ENCODE data around the gene ZNF107. TPM values are rescaled to one million over a fixed set of nuclear protein-coding genes. Genes with fewer than 3 reads are reported as not detected.
A peak's percentile ranks its signal among the peaks of the same experiment; 100 is the strongest.

Gene ZNF107
- total RNA-seq, 2 experiments from 2014 or later, result 68.9 to 92.2 TPM

GRCh38 chr7:64634406-64635062 lies 31.4 kb upstream of the ZNF107 start:
- no peaks in the 10 kb centered on the region for H3K9me2 ChIP-seq (ENCODE audit: insufficient read depth, low read length)
- no peak for DNase-seq (ENCODE audit: low spot score)
- POLR2A ChIA-PET, result interaction anchor here (0.7 kb wide), 1 partner anchor 359 kb away, joined by 3 read pairs; no protein-coding TSS in a partner anchor
- H3K79me2 ChIP-seq (ENCODE audit: insufficient read depth, low read depth, low read length), result no peaks in the 10 kb centered on the region
- no TSS peak for BruUV-seq (replicated peaks)
- H2AFZ ChIP-seq (ENCODE audit: low read length), result no peak overlapping the region
- TF ChIP-seq, protein P1, sequence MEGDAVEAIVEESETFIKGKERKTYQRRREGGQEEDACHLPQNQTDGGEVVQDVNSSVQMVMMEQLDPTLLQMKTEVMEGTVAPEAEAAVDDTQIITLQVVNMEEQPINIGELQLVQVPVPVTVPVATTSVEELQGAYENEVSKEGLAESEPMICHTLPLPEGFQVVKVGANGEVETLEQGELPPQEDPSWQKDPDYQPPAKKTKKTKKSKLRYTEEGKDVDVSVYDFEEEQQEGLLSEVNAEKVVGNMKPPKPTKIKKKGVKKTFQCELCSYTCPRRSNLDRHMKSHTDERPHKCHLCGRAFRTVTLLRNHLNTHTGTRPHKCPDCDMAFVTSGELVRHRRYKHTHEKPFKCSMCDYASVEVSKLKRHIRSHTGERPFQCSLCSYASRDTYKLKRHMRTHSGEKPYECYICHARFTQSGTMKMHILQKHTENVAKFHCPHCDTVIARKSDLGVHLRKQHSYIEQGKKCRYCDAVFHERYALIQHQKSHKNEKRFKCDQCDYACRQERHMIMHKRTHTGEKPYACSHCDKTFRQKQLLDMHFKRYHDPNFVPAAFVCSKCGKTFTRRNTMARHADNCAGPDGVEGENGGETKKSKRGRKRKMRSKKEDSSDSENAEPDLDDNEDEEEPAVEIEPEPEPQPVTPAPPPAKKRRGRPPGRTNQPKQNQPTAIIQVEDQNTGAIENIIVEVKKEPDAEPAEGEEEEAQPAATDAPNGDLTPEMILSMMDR (conservative IDR thresholded peaks at IDR 0.05; ENCODE audit: low read length), result no peak
- TF ChIP-seq EZH2phosphoT487 (IDR thresholded peaks at IDR 0.05; ENCODE audit: borderline replicate concordance, low read depth, low read length), result no peak
- no peaks in the 10 kb centered on the region for H3K9me3 ChIP-seq (ENCODE audit: low read length)
- intact Hi-C loops (cut with micrococcal nuclease; ENCODE audit: unreplicated experiment), result loop anchor here (5.0 kb wide), 4 partner anchors 58 to 318 kb away; no protein-coding TSS in a partner anchor
- no peak overlapping the region for H3K4me3 ChIP-seq (ENCODE audit: low read depth, low read length, poor library complexity, severe bottlenecking)
- CTCF ChIA-PET (ENCODE audit: unreplicated experiment), result no interaction called here
- no peaks in the 10 kb centered on the region for H3K4me1 ChIP-seq (ENCODE audit: insufficient read depth, low read length, poor library complexity, severe bottlenecking)
- no peaks in the 10 kb centered on the region for H3K36me3 ChIP-seq (ENCODE audit: insufficient read depth, low read length)
- H3K4me2 ChIP-seq (ENCODE audit: low read length), result no peak overlapping the region
- no peak overlapping the region for H3K27ac ChIP-seq (ENCODE audit: low read depth, low read length, poor library complexity, severe bottlenecking)
- H4K20me1 ChIP-seq (ENCODE audit: insufficient read depth, low read length), result no peaks in the 10 kb centered on the region

DNA sequence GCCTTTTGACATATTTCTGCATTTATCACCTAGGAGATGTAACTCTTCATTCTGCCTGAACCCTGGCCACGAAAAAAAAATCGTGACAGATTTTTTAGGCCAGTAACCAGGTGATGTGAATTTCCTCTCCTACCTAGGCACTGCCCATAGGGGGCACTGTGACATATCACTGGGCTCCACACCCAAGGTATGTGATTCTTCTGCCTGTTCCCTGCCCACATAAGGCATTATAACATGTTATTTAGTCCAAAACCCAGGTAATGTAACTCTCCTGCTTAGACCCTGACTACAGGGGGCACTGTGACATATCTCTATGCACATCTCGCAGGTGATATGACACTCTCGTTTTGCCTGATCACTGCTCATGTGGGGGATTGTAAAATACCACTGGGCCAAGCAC lies 29.5 kb upstream of the ZNF107 start:
- intact Hi-C loops (cut with micrococcal nuclease; ENCODE audit: unreplicated experiment), result loop anchor here (5.0 kb wide), 4 partner anchors 56 to 316 kb away; no protein-coding TSS in a partner anchor
- H3K79me2 ChIP-seq (ENCODE audit: insufficient read depth, low read depth, low read length), result no peaks in the 10 kb centered on the region
- peak; percentile 69 for DNase-seq (ENCODE audit: low spot score)
- BruUV-seq (replicated peaks), result no TSS peak
- POLR2A ChIA-PET, result no interaction called here
- H4K20me1 ChIP-seq (ENCODE audit: insufficient read depth, low read length), result no peaks in the 10 kb centered on the region
- H3K4me2 ChIP-seq (ENCODE audit: low read length), result no peak overlapping the region
- no peaks in the 10 kb centered on the region for H3K4me1 ChIP-seq (ENCODE audit: insufficient read depth, low read length, poor library complexity, severe bottlenecking)
- no peak overlapping the region for H2AFZ ChIP-seq (ENCODE audit: low read length)
- H3K36me3 ChIP-seq (ENCODE audit: insufficient read depth, low read length), result no peaks in the 10 kb centered on the region
- H3K9me2 ChIP-seq (ENCODE audit: insufficient read depth, low read length), result no peaks in the 10 kb centered on the region
- CTCF ChIA-PET (ENCODE audit: unreplicated experiment), result no interaction called here
- TF ChIP-seq, protein P1 (conservative IDR thresholded peaks at IDR 0.05; ENCODE audit: low read length), result peak; percentile 86
- no peak for TF ChIP-seq EZH2phosphoT487 (IDR thresholded peaks at IDR 0.05; ENCODE audit: borderline replicate concordance, low read depth, low read length)
- no peaks in the 10 kb centered on the region for H3K9me3 ChIP-seq (ENCODE audit: low read length)
- no peak overlapping the region for H3K27ac ChIP-seq (ENCODE audit: low read depth, low read length, poor library complexity, severe bottlenecking)
- no peak overlapping the region for H3K4me3 ChIP-seq (ENCODE audit: low read depth, low read length, poor library complexity, severe bottlenecking)

Measured in OCI-LY7 (cell line).